Lower leg skin (tissue), 4 donors: Measurements from ENCODE around the gene BTBD7. TPM values are rescaled to one million over a fixed set of nuclear protein-coding genes. Genes with fewer than 3 reads are reported as not detected.

Experiments used
- DNase-seq, 2 donors: peaks; one replicate each; pipeline ENCODE4 v3.0.0-alpha.2; 2019; ENCODE audit warnings: low spot score in 2 of 2
- H3K4me3 ChIP-seq: fragments of 200-600 bp; sonication (generic); 2 replicates; pipeline ENCODE4 v1.5.1; 2017; ENCODE audit warnings: mild to moderate bottlenecking, low read depth; ENCODE audit not compliant: poor library complexity, severe bottlenecking
- POLR2A ChIP-seq, 2 donors: fragments of 450-650 bp; IDR thresholded peaks; one replicate each; pipeline ENCODE4 v1.6.1; 2016 to 2017; ENCODE audit warnings: antibody characterized with exemption in 2 of 2, mild to moderate bottlenecking in 1 of 2, moderate library complexity in 1 of 2
- WGBS, 2 donors: methylation state at CpG; one replicate each; pipeline ENCODE4 v1.1.5; 2018; 5-methylcytosine and 5-hydroxymethylcytosine counted together
- intact Hi-C: fragments of 100-400 bp; cut with DNase I; formaldehyde crosslinking; loops from one replicate; pipeline ENCODE4 v1.15.0; 2023; ENCODE audit warnings: low total_unique reads
- total RNA-seq, 4 donors: library from RNA; depleted of rRNA; stranded (reverse); fragments of >200 nt; gene quantifications; one replicate each; pipeline ENCODE4 v1.1.0, GENCODE V29; 2016
- TF ChIP-seq, protein P1 (sequence below), 3 donors: fragments of 450-650 bp; IDR thresholded peaks; one replicate each; pipeline ENCODE4 v1.5.1; 2016; ENCODE audit warnings: antibody characterized with exemption in 3 of 3, mild to moderate bottlenecking in 3 of 3, moderate library complexity in 2 of 3

The BTBD7 gene, protein sequence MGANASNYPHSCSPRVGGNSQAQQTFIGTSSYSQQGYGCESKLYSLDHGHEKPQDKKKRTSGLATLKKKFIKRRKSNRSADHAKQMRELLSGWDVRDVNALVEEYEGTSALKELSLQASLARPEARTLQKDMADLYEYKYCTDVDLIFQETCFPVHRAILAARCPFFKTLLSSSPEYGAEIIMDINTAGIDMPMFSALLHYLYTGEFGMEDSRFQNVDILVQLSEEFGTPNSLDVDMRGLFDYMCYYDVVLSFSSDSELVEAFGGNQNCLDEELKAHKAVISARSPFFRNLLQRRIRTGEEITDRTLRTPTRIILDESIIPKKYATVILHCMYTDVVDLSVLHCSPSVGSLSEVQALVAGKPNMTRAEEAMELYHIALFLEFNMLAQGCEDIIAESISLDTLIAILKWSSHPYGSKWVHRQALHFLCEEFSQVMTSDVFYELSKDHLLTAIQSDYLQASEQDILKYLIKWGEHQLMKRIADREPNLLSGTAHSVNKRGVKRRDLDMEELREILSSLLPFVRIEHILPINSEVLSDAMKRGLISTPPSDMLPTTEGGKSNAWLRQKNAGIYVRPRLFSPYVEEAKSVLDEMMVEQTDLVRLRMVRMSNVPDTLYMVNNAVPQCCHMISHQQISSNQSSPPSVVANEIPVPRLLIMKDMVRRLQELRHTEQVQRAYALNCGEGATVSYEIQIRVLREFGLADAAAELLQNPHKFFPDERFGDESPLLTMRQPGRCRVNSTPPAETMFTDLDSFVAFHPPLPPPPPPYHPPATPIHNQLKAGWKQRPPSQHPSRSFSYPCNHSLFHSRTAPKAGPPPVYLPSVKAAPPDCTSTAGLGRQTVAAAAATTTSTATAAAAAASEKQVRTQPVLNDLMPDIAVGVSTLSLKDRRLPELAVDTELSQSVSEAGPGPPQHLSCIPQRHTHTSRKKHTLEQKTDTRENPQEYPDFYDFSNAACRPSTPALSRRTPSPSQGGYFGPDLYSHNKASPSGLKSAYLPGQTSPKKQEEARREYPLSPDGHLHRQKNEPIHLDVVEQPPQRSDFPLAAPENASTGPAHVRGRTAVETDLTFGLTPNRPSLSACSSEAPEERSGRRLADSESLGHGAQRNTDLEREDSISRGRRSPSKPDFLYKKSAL
- total RNA-seq = 100 to 1,000 TPM in 1 of 4 donors, 10 to 100 TPM in 3; 19.7 to 114 (median 25.7) TPM

DNA sequence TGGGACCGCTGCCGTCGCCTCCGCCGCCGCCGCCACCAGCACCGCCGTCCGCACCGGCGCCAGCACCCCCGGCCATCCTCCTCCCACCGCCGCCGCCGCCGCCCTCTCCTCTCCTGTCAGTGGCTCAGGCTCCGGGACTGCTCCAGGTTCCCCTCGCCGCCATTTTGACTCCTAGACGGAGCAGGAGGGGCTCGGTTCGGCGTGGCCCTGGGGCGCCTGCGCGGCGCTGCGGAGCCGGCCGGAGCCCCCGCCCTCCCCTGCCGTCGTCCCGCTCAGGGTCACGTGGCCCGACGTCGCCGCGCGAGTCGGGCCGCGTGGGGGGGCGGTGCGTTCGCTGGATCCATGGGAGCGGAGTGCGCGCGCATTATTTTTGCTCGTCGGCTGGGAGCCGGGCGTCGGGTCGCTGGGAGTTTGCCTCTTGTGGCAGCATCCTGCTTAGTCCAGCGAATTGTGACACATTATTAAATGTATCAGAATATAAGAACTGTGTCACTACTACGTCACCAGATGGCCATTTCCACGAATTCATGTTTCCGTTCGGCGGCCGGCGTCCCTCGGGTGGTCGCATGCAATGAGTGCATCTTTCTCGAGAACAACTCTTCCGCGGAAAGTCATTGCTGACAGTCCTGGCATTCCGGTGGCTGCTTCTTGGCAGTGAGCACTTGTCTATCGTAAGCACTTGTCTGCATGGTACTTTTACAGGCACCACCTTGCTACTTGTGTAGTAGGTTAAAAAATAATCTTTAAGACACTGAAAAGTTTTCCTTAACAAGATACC is at the start of gene BTBD7:
Gene BTBD7, minus strand, starts transcription at position 184 of the 778 bp plus-strand sequence. CDS start 36,985 bp downstream, outside the sequence.
- peak; percentile 90 to 98 for DNase-seq
- peak within 1 kb of the TSS; percentile 79 for H3K4me3 ChIP-seq
- intact Hi-C loops = no loop called here
- TF ChIP-seq, protein P1, sequence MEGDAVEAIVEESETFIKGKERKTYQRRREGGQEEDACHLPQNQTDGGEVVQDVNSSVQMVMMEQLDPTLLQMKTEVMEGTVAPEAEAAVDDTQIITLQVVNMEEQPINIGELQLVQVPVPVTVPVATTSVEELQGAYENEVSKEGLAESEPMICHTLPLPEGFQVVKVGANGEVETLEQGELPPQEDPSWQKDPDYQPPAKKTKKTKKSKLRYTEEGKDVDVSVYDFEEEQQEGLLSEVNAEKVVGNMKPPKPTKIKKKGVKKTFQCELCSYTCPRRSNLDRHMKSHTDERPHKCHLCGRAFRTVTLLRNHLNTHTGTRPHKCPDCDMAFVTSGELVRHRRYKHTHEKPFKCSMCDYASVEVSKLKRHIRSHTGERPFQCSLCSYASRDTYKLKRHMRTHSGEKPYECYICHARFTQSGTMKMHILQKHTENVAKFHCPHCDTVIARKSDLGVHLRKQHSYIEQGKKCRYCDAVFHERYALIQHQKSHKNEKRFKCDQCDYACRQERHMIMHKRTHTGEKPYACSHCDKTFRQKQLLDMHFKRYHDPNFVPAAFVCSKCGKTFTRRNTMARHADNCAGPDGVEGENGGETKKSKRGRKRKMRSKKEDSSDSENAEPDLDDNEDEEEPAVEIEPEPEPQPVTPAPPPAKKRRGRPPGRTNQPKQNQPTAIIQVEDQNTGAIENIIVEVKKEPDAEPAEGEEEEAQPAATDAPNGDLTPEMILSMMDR (IDR thresholded peaks at IDR 0.05) = no peak
- peak in 1 of 2 donors; percentile 25 for TF ChIP-seq POLR2A (IDR thresholded peaks at IDR 0.05)
- 0 to 1% methylated on average over 26 to 31 of the region's 74 CpGs for WGBS, 2 donors

DNA sequence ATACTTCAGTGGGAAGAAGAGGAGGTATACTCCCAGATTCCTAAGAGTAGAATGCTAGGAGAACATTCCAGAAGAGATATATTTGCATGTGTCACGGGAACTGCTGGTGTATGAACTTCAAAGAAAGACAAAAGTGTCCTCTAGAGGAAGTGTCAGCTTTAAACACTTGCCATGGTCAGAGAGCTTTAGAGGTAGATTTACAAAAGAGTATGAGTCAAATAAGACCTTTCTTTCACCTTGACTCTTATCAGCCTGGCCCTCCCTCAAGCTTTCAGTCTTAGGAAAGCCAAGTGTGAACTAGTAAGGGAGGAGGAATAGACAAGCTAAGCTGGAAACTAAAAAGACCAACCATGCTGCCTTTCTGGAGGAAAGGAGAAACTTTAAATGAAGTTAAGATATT is 48.8 kb upstream of the BTBD7 start:
- 51 to 56% methylated on average over 1 of the region's 1 CpG for WGBS, 2 donors
- TF ChIP-seq, protein P1 (IDR thresholded peaks at IDR 0.05) = no peak
- no peak for TF ChIP-seq POLR2A (IDR thresholded peaks at IDR 0.05)
- intact Hi-C loops = no loop called here
- DNase-seq = no peak
- no peak overlapping the region for H3K4me3 ChIP-seq

DNA sequence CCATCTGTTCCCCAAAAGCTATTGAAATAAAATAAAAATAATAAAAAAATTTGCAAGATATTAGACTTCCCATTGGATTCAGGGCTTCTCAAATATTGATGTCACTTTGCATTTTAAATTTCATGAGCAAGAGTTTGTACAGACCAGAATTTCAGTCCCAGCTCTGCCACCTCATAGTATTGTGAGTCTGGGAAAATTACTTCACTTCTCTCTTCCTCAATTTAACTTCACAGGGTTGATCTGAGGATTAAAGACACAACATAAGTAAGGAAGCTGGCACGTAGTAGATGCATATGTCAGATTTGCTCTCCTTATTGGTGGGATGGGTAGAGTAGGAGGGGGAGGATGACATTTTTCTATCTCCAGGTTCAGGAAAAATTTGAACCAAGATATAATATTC is 47.0 kb upstream of the BTBD7 start:
- WGBS, 2 donors = 48 to 53% methylated on average over 1 of the region's 1 CpG
- DNase-seq = no peak
- TF ChIP-seq POLR2A (IDR thresholded peaks at IDR 0.05) = no peak
- TF ChIP-seq, protein P1 (IDR thresholded peaks at IDR 0.05) = no peak
- intact Hi-C loops = no loop called here
- no peak overlapping the region for H3K4me3 ChIP-seq

DNA sequence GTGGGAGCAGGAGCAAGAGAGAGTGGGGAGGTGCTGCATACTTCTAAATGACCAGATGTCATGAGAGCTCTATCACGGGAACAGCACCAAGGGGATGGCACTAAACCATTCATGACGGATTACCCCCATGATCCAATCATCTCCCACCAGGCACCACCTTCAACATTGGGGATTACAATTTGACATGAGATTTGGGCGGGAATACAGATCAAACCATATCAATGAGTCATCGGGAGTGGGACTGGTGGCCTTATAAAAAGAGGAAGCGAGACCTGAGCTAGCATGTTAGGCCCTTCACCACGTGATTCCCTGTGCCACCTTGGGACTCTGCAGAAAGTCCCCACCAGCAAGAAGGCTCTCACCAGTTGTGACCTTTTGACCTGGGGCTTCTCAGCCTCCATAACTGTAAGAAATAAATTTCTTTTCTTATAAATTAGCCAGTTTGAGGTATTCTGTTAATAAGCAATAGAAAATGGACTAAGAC is 42.9 kb upstream of the BTBD7 start:
- DNase-seq = no peak
- 83 to 84% methylated on average over 6 of the region's 6 CpGs for WGBS, 2 donors
- TF ChIP-seq POLR2A (IDR thresholded peaks at IDR 0.05) = no peak
- TF ChIP-seq, protein P1 (IDR thresholded peaks at IDR 0.05) = no peak
- no peak overlapping the region for H3K4me3 ChIP-seq
- intact Hi-C loops = no loop called here
